COLO668 (cell line): ENCODE results near the gene TCP1.
"Not testable (repeated sequence)": the region's sequence is repeated elsewhere in the genome, so short reads cannot be mapped to it uniquely, and the experiment has no call there.

Experiments used
- DNase-seq: peaks from one replicate; lab custom pipeline; 2025; ENCODE audit not compliant: unreplicated experiment; lab: John Stamatoyannopoulos, UW

The TCP1 gene

DNA sequence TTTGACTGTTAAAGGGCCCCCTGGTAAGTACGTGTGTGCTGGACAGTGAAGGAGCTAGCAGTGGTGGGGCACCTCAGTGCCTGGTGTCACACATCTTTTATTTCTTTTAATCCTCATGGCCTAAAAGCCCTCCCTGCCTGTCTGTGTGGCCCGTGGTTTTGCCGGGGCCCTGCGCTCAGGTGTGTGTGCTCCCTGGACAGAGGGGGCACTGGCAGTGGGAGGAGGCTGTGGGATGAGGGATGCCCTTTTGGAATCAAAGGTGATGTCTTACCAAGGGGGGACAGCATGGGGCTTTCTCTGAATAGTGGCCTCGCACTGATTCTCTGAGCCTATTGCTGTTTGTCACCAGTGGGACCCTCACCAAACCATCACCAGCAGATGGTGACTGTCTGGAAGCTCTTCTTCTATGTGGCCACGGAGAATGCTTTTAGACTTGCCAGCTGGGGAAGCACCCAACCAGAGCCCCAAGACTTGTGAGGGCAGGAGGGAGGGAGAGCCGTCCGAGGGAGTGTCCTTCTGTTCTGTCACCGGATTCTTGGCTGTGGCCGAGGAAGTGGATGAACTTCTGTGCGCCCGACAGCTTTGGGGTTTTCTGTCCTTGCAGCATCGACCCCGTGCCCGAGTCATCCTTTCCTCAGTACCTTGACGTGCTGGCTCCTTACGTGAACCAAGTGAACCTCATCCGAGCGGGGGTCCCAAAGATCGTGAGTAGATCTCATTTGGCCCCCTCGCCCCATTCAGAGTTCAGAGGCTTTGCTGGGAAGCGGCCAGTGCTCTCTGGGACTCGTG is 28.7 kb upstream of the TCP1 start:
- no peak for DNase-seq

DNA sequence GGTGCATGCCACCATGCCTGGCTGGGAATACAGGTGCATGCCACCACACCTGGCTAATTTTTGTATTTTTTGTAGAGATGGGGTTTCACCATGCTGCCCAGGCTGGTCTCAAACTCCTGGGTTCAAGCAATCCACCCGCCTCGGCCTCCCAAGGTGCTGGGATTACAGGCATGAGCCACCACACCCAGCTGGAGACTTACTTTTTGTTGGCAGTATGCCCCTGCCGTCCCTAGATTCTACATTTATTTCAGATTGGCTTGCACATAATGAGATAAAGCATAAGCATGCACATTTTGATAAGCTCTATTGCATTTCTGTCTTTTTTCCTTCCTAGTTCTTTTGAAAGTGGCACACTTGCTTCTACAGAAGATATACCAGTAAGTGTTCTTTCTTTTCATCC is 27.4 kb upstream of the TCP1 start:
- not testable (repeated sequence) for DNase-seq

DNA sequence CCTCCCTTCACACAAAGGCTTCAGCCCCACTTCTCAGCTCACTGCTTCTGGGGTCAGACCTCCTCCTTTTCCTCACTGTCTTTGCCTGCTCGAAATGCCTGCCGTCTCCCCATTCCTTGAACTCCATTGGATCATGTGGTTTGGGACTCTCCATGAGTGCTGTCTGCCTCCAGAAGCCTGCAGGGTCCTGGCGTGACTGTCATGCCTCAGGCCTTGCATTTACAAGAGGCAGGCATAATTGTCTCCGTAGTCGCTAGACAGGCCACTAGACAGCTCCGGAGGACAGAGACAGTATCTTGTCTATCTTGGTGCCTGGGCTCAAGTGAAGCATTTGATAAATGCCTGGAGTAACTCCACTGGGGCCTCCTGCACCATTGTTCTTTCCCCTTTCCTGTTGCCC is 26.0 kb upstream of the TCP1 start:
- DNase-seq, result no peak

DNA sequence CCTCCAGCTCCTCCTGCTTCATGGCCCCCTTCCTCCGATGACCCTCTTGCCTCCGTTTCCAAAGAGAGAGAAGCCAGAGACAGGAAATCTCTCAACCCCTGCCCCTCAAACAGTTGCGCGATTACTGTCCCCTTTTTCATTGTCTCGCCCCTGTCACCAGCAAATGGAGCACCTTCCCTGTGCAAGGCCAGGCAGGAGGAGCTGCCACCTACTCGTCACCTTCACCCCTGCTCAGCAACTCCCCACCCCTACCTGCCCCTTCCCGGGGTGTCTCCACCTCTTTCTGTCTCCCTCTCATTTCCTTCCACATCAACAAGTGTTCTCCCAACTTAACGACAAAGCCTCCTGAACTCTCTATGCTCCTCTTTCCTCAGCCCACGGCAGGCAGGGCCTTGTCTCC is 24.4 kb upstream of the TCP1 start:
- no peak for DNase-seq

DNA sequence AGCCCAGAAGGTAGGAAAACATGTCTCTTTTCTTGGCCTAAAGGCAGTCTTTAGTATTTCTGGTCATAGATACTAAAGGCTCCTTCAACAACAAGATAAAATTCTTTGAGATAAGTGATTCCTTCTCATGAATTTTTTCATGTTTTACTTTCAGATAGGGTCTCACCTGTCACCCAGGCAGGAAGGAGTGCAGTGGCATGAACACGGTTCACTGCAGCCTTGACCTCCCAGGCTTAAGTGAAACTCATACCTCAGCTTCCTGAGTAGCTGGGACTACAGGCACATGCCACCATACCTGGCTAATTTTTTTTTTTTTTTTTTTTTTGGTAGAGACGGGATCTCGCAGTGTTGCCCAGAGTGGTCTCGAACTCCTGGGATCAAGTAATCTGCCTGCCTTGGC is 19.7 kb upstream of the TCP1 start:
- no peak for DNase-seq

DNA sequence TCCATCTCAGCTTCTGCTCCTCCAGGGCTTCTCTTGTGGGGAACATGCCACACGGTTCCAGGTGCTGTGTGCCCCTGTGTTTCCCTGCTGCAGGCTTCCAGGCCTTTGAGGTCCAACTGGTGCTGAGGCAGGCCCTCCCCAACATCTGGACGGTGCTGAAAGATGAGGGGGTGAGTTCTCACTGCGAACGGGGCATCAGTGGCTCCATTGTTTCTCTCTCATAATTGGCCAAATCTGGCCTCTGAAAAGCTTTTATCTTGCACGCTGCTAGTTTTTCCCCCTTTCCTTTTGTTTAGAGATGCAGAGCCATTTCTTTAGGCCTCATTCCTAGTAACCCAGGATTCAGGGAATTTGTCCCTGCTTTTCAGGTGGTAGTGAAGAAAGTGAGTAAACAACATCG is 19.2 kb upstream of the TCP1 start:
- no peak for DNase-seq

DNA sequence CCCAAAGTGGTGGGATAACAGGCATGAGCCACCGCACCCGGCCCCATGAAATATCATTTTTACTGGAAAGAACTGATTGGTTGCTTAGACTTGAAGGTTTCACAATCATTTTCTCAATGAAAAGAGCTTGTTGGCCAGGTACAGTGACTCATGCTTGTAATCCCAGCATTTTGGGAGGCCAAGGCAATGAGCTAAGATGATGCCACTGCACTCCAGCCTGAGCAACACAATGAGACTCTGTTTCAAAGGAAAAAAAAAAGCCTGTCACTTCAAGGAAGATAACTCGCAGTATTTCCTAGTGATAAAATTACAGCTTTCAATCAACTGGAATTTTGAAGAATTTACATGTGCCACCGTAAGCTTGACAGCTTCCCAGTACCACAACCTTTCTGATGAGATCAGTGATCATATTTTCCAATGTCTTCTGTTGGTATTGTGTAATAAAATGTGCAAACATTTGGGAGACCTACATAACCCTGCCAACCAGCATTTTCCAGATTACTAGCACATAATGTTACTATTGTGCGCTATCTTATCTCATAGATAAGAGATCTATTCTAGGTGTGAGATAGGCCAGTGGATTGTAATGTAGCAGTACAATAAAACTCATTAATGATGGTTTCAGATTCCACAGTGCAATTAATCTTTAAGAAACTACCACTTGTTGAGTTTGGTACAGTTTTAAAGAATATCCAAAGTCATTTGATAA is 17.9 kb upstream of the TCP1 start:
- no peak for DNase-seq

DNA sequence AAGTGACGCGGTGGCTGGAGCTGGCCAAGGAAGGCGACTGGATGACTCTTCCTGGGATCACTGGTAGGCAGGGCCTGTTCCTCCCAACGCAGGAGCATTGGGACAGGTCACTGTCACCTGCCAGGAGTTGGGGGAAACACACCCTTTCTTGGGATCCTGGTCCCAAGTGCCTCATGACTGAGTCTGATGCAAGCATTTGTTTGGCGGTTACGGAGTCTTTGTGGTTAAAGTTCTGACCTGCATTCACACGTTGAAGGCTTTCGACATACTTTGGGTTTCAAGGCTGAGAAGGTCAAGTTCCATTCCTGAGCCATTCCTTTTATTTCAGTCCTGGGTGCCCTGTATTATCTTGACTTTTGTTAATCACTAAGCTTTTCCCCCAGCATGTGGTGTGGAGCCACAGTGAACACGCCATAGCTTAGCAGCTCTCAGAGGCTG is 16.6 kb upstream of the TCP1 start:
- DNase-seq, result no peak

DNA sequence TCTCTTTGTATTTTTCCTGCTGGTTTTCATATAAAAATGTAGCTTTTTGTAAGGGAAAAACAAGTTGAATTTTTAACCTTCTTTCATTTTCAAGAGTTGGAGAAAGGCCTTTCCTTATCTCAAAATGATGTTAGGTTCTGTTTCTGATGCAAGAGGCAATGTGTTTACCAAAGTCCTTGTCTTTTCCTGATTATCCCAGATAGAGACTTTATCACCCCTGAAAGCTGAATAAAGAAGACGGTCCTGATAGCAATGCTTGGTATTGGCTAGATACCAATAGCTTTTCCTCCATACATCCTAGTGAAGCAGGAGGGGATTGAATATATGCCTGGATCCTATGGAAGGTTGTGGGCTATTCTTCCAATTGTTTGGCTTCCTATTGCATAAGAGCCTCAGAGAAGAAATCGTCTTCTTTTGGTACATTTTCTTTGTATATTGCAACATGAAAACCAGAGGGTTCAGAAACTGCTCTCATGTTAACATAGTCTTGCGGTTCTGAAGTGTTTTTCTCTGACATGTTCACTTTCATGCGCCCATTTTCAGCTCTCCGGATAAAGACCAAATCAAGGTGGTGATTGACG is 16.1 kb upstream of the TCP1 start:
- DNase-seq, result no peak

DNA sequence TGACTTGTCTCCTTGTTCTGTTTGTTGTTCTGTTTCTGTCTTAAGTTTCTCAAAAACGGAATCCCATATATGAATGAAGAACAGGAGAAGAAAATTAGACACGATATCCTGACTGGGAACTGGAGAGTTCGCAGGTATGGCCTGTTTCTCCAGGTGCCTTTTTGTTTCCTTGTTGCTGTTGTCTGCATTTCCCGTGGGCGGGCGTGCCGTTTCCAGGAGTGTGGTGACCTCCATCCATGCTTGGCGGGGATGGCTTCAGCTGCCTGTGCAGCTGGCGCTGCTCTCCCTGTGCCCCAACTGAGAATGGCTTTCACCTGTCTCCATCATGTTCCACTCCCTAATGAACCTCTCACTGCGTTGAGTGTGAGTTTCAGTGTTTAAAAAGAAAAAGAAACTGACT is 15.1 kb upstream of the TCP1 start:
- peak; percentile 29 for DNase-seq

DNA sequence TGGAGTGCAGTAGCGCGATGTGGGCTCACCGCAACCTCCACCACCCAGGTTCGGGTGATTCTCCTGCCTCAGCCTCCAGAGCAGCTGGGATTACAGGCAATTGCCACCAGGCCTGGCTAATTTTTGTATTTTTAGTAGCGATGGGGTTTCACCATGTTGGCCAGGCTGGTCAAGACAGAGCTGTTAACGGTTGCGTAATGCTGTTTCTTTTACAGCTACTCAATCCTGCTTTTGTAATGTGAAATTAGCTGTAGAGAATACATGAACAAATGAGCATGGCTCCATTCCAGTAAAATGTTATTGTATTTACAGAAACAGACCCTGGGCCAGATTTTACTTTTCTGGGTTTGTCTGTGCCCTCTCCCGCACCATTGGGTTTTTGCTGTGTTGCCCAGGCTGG is 12.5 kb upstream of the TCP1 start:
- DNase-seq, result no peak

DNA sequence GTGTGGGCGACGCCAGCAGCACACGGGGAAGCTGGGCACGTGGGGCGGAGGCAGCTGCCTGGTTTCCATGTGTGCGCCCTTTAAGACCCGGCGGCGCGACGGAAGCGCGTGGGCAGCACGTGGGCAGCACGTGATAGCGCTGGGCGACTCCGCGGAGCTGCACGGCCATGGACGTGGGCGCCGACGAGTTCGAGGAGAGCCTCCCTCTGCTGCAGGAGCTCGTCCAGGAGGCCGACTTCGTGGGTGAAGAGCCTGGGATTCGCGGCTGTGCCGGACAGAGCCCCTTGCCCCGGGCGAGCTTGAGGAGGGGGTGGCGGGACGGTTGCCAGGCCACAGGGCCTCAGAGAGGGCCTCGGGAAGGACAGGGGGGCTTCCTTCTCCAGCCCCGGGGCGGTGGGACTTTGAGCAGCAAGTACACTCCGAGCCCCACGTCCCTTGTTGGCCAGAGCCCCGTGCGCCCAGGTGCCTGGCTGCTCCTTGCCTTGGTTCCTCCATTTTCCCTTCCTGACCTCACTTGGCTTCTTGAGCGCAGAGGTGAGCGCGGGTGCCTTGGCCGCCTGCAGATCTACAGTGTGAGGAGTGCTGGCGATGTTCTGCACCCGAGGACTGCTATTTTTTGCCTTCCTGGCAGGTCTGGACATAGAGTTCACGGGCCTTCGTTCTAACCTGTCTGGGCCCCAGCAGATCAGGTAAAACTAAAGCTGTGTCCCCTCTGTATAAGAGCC is 10.9 kb upstream of the TCP1 start, which contains the start of gene PNLDC1:
TSS of gene PNLDC1 (plus strand) at position 136 of the 725 bp plus-strand sequence. CDS start at position 168, 32 bp downstream.
- no peak for DNase-seq

DNA sequence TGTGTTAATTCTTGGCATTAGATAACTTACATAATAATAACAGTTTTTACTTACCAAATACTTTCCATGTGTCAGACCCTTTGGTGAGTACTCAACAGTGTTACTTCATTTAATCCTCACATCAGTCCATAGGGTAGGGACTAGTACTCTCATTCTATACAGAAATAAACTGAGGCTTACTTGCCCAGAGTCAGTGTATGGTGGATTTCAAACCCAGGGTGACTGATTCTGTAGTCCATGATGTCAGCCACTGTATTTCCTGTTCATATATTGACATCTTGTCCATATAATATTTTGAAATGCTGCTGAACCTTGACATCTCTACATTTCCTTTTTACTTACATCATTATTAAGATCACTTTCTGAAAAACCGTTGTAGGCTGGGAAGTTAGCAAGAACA is 8.2 kb upstream of the TCP1 start:
- DNase-seq, result no peak

DNA sequence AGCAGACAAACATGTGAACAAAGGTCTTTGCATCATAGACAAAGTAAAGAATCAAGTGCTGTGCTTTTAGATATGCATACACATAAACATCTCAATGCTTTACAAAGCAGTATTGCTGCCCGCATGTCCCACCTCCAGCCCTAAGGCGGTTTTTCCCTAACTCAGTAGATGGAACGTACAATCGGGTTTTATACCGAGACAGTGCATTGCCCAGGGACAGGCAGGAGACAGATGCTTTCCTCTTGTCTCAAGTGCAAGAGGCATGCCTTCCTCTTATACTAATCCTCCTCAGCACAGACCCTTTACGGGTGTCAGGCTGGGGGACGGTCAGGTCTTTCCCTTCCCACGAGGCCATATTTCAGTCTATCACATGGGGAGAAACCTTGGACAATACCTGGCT is 5.6 kb upstream of the TCP1 start:
- DNase-seq, result not testable (repeated sequence)

DNA sequence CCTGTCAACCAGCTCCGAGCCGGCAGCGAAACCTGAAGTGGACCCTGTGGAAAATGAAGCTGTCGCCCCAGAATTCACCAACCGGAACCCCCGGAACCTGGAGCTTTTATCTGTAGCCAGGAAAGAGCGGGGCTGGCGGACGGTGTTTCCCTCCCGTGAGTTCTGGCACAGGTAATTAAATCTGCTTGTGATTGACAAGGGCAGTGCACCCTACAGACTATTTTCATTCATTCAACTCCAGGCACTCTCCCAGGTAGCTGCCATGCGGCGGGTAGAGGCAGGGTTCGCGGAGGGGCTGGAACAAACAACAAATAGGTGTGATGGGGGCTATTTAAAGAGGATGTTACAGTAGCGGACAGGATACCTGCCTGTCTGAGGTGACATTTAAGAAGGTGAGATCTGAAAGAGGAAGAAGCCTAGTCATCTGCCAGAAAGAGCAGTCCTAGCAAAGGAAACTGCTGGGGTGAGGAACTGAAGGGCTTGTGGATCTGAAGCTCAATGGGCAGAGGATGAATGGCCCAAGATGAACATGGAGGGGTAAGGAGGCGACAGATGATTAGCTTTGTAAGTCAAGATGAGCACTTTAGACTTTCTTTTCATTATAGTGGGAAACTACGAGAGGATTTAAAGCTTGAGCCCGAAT is 1.7 kb upstream of the TCP1 start:
- no peak for DNase-seq

DNA sequence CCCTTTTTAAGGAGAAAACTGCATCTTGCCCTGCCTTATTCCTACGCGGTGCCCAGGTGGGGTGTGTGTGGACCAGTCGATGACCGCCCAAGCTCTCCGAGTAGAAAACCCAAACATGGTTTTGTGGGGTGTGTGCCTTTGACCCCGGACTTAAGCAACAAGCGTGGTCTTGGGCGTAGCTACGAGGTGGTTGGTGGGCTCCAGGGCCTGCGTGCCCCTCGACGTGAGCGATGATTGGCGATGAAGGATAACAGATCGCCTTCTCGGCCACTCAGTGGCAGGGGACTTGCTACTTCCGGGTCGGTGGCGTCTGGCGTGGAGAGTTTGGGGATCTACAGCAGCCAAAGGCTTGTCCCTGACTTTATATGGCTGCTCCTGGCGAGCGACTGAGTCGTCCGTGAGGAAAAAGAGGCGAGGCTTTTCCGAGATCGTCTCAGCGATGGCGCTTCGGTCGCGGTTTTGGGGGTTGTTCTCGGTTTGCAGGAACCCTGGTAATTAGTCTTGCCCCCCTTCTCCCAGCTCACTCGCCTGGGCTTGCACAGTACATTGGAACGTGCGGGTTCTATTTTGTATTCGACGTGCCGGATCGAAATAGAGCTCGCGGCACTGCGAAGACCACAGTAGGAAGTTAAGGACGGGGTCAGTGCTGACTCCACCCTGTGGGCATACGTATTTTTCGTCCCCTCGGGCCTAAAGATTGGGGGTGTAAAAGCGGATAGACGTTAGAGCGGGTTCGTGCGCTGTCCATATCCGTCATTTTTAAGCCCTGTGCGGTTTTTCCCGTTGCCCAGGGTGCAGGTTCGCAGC is 950 bp upstream of the TCP1 start, which contains the start of gene MRPL18:
TSS of gene MRPL18 (plus strand) at position 319 of the 807 bp plus-strand sequence. CDS start at position 440, 121 bp downstream.
- peak; percentile 90 for DNase-seq

DNA sequence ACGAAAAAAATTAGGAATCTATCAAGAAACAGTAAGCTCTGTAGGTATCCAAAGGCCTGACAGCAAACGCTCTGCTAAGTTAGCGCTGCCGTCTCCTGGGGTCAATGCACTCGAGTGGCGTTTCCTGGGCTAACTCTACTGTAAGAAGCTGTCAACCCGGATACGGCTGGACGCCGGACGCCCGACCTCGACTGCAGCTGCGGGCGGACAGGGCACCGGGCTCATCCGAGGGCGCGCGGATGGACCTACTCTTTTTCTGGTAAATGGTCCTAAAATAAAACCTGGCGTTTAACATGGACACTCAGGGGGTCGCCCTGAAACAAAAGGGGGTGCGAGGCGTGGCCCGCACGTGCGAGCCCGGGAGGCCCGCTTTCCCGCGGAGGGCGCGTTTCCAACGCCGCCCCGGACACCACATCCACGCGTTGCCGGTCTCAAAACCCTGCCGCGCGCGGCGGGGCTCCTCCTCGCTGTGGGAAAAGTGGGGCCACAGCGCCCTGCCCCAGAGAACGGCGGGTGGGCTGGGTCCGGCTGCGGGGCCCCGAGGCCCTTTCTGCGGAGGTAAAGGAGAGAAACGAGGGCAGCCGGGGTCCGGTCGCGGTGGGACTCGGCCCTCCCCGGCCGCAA is 537 bp downstream of the TCP1 start:
- peak; percentile 35 for DNase-seq

DNA sequence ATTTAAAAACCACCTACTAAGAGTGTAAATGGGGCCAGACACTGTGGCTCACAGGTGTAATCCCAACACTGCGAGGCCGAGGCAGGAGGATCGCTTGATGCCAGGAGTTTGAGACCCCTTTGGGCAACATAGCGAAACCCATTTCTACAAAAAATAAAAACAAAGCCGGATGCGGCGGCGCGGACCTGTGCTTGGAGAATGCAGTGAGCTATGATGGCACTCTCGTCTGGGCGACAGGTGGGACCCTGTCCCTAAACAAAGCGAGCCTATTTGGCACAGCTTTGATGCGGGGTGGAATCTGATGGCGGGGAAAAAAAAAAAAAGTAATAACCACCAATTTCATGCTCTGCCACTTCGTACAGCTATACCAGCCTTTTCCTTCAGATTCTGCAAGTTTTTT is 1.1 kb downstream of the TCP1 start:
- DNase-seq, result no peak

DNA sequence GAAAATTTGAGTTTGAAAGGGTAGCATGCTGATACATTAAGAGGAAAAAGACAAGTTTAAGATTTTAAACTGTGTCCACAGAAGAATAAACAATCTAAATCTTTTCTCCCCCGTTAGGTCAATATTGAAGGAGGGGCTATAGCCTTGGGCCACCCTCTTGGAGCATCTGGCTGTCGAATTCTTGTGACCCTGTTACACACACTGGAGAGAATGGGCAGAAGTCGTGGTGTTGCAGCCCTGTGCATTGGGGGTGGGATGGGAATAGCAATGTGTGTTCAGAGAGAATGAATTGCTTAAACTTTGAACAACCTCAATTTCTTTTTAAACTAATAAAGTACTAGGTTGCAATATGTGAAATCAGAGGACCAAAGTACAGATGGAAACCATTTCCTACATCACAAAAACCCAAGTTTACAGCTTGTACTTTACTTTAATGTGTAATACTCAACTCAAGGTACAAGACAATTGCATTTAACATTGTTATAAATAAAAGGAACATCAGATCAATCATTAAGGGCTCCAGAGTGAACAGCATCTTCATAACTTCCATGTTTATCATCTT is 10.8 kb downstream of the TCP1 start:
- DNase-seq, result no peak
